Urothelium cell line (cell line): Measurements from ENCODE around the gene MOAP1.
"Not testable (repeated sequence)": the region's sequence is repeated elsewhere in the genome, so short reads cannot be mapped to it uniquely, and the experiment has no call there.

Experiments
- DNase-seq: peaks from one replicate; pipeline ENCODE4 v3.0.0; 2011; ENCODE audit warnings: low spot score, mixed read lengths
- FAIRE-seq: peaks from 2 replicates; lab custom pipeline; 2011; peaks lifted over from hg19 to GRCh38; lab: Jason Lieb, UNC

MOAP1 gene

GRCh38 chr14:93186466-93186865 is 1.8 kb upstream of the MOAP1 start:
- FAIRE-seq, result no peak
- DNase-seq, result no peak

DNA sequence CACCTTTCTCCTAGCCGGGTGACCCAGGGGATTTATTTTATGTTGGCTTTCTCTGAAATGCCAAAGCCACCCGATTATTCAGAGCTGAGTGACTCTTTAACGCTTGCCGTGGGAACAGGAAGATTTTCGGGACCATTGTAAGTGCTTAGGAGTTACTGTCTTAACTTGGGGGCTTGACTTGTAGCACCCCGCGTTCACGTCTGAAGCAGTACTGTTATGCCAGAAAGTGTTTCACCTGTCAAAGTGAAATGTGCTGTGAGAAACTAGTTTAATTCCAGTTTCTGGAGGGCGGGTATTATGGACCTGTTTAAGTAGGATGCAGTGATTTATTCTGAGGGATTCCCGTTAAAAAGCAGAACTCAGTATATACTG is 638 bp upstream of the MOAP1 start:
- DNase-seq (no peak), FAIRE-seq (no peak)

DNA sequence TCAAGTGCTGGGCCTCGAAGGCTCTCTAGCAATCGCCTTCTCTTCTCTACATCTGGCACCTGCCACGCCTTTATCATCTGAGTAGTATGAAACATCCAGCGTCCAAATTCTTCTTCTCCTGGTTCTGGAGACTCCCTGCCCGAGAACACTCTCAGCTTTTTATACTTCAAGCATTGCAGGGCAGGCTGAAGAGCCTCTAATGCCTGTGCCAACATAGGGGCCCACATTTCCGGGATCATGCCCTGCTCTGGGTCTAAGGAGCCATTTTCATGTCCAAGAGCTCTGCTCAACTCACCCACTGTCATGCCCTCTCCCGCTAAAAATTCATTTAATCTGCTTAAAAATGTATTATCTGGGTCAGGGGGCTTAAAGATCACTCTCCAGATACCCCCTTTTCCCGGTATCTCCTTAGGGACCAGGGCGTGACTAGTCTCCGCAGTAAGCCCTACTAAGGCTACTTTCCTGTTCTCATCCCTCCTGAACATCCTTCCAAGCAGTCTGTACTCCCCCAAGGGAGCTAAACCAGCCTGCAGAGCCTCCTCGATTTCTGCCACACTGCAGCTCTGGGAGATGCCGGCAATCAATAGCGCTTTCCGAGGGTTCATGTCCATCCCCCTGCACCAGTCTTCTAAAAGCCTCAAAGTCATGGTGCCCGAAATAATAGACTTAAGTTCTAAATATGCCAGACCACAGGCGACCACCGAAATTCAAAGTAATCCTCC is 940 bp downstream of the MOAP1 start:
- FAIRE-seq, result no peak
- DNase-seq, result no peak

- DNase-seq, result no peak
- no peak for FAIRE-seq
These were observed 9.2 kb downstream of the MOAP1 start for GRCh38 chr14:93175492-93175891.

GRCh38 chr14:93174731-93175130 is 10.0 kb downstream of the MOAP1 start:
- not testable (repeated sequence) for FAIRE-seq, DNase-seq

DNA sequence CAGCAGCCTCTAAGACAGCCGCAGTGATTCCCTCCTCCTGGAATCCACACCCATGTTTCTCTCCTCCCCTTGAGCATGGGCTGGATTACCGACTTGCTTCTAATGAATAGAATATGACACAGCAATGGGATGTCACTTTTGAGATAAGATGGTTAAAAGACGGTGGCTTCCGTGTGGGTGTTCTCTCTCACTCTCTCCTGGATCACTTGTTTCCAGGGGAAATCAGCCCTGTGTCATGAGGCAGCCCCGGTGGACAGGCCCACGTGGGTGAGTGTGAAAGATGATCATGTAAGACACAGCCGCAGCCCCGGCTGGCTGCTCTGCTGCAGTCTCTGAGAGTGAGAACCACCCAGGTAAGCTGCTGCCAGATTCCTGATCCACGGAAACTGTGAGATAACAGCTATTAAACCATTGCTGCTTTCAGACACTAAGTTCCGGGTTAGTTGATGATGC is 10.7 kb downstream of the MOAP1 start:
- FAIRE-seq (no peak), DNase-seq (no peak)

GRCh38 chr14:93171376-93171775 is 13.3 kb downstream of the MOAP1 start:
- DNase-seq (no peak), FAIRE-seq (no peak)

GRCh38 chr14:93170141-93170540 is 14.6 kb downstream of the MOAP1 start:
- not testable (repeated sequence) for DNase-seq, FAIRE-seq

- not testable (repeated sequence) for DNase-seq, FAIRE-seq
These were observed 15.1 kb downstream of the MOAP1 start for GRCh38 chr14:93169619-93170018.

DNA sequence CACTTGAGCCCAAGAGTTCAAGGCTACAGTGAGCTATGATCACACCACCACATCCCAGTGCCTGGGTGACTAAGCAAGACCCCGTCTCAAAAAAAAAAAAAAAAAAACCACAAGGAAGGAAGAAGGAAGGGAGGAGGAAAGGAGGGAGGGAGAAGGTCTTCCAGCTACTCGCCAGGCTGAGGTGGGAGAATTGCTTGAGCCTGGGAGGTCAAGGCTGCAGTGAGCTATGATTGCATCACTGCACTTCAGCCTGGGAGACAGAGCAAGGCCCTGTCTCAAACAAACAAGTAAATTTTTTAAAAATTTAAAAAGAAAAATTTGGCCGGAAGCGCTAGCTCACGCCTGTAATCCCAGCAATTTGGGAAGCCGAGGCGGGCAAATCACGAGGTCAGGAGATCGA is 16.1 kb downstream of the MOAP1 start:
- not testable (repeated sequence) for FAIRE-seq

DNA sequence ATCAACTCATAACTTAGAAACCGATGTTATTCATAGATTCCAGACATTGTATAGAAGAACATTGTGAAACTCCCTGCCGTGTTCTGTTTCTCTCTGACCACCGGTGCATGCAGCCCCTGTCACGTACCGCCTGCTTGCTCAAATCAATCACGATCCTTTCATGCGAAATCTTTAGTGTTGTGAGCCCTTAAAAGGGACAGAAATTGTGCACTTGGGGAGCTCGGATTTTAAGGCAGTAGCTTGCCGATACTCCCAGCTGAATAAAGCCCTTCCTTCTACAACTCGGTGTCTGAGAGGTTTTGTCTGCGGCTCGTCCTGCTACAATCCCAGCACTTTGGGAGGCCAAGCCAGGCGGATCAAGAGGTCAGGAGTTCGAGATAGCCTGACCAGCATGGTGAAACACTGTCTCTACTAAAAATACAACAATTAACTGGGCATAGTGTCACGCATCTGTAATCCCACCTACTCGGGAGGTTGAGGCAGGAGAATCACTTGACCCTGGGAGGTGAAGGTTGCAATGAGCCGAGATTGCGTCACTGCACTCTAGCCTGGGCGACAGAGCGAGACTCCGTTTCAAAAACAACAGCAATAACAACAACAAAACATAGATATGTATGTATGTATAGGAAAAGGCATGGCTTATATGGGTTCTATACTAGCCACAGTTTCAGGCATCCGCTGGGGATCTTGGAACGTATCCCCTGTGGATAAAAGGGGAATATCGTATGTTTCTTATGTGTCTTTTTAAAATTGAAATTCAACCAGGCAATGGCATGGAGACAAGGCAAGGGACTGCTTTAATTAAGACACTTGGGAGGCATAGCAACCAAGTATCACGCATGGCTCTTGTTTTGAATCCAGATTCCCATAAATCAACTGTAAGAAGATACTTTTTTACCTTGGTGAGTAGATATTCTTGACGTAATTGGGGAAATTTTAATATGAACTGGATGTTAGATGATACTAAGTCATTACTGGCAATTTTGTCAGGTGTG is 19.1 kb downstream of the MOAP1 start:
- FAIRE-seq, DNase-seq: not testable (repeated sequence)

More for the DNA sequence above, 16.1 kb downstream of the MOAP1 start:
- not testable (repeated sequence) for DNase-seq

- FAIRE-seq (no peak), DNase-seq (no peak)
These were observed 21.1 kb downstream of the MOAP1 start for GRCh38 chr14:93163564-93163963.

- FAIRE-seq (no peak), DNase-seq (no peak)
These were observed 23.2 kb downstream of the MOAP1 start for GRCh38 chr14:93161411-93161940.

- FAIRE-seq (no peak), DNase-seq (peak; percentile 45)
These were observed 24.3 kb downstream of the MOAP1 start for GRCh38 chr14:93160353-93160801.

GRCh38 chr14:93159625-93160352 is 24.9 kb downstream of the MOAP1 start:
- not testable (repeated sequence) for DNase-seq, FAIRE-seq

GRCh38 chr14:93158349-93158748 is 26.3 kb downstream of the MOAP1 start:
- DNase-seq, FAIRE-seq: not testable (repeated sequence)

- DNase-seq (no peak), FAIRE-seq (no peak)
These were observed 27.9 kb downstream of the MOAP1 start for GRCh38 chr14:93156693-93157369.

- DNase-seq (no peak), FAIRE-seq (no peak)
These were observed 29.0 kb downstream of the MOAP1 start for GRCh38 chr14:93155667-93156066.

DNA sequence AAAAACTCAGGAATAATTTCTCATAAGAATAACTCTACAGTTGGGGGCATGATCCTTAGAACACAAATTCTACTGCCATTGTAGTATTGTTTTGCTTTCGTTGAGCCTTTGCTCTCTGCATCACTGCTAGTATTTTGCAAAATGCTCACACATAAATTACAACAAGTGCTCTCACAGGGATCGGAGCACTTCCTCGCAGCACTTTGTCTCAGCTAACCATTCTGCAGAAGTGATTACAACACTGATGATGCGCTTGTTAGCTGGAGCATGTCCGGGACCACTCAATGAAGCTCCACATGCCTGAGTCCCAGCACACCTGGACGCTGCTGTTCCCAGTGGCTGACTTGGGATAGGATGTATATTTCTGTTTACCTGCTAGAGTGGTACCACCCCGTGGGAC is 31.6 kb downstream of the MOAP1 start:
- FAIRE-seq, result no peak
- DNase-seq, result no peak
